ENCODE results near the gene PAX7. TPM values are rescaled to one million over a fixed set of nuclear protein-coding genes. Genes with fewer than 3 reads are reported as not detected.

Gene PAX7
- total and polyA plus RNA-seq, 2 of the 4 experiments (the other 2 are of a cell fraction), result not detected

GRCh38 chr1:18632218-18632588 lies 1.6 kb downstream of the PAX7 start:
- H3K4ac ChIP-seq (ENCODE audit: low read depth, low read length), result no peak overlapping the region
- H3K18ac ChIP-seq (ENCODE audit: low read depth, low read length), result no peak overlapping the region
- ChIA-PET POLR2A (ENCODE audit: unreplicated experiment) (no interaction called here), CTCF (no interaction called here)
- no peak for TF ChIP-seq MXI1 (IDR thresholded peaks at IDR 0.05; ENCODE audit: borderline replicate concordance, low read depth, low read length)
- H2AFZ ChIP-seq (replicated peaks; ENCODE audit: low read length, poor library complexity), result no peak overlapping the region
- H2AK9ac ChIP-seq (replicated peaks; ENCODE audit: low read depth, low read length, poor library complexity), result no peak overlapping the region
- H3K79me1 ChIP-seq (ENCODE audit: low read depth in 1 of 2, low read length in 2 of 2), result no peaks in the 10 kb centered on the region
- no peak overlapping the region for H3K9ac ChIP-seq (ENCODE audit: low read depth, low read length)
- intact Hi-C loops (cut with micrococcal nuclease) (no loop called here), in situ Hi-C loops (cut with MboI; ENCODE audit: low sequenced_read_pairs) (no loop called here), dilution Hi-C loops (cut with HindIII; ENCODE audit: low sequenced_read_pairs, unreplicated experiment) (no loop called here)
- DNase-seq, result no peak
- H3K56ac ChIP-seq (ENCODE audit: extremely low read depth, insufficient read depth, low read length), result no peak overlapping the region
- H3K14ac ChIP-seq (replicated peaks; ENCODE audit: low read depth, low read length), result no peak overlapping the region
- H4K91ac ChIP-seq (ENCODE audit: insufficient read depth, low read depth, low read length), result no peak overlapping the region
- no peak for ATAC-seq (ENCODE audit: low read depth)
- H4K20me1 ChIP-seq (ENCODE audit: insufficient read depth, low read length), result no peaks in the 10 kb centered on the region
- no peaks in the 10 kb centered on the region for H3K9me1 ChIP-seq (ENCODE audit: insufficient read depth, low read length)
- H3K4me3 ChIP-seq (ENCODE audit: insufficient read depth, low read depth, low read length), result no peak overlapping the region
- no peak overlapping the region for H2BK15ac ChIP-seq (ENCODE audit: low read depth, low read length)
- no peak overlapping the region for H3K23ac ChIP-seq (ENCODE audit: low read depth, low read length)
- no peak overlapping the region for H3K27ac ChIP-seq (ENCODE audit: insufficient read depth, low read length)
- H3K9me3 ChIP-seq (ENCODE audit: control insufficient read depth, insufficient read depth, low read length), result no peaks in the 10 kb centered on the region
- no peaks in the 10 kb centered on the region for H3K36me3 ChIP-seq (ENCODE audit: control insufficient read depth, insufficient read depth, low read length)
- no peak overlapping the region for H2BK20ac ChIP-seq (ENCODE audit: low read depth, low read length)
- H2AK5ac ChIP-seq (ENCODE audit: low read depth, low read length), result no peak overlapping the region
- no peak overlapping the region for H4K5ac ChIP-seq (ENCODE audit: low read depth, low read length)
- no peak overlapping the region for H2BK5ac ChIP-seq (ENCODE audit: low read depth, low read length, poor library complexity, severe bottlenecking)
- BruUV-seq (replicated peaks), result no TSS peak
- H3K4me2 ChIP-seq (ENCODE audit: low read depth, low read length), result no peak overlapping the region
- no peak overlapping the region for H2BK120ac ChIP-seq (ENCODE audit: low read depth, low read length)
- peaks cover 82% of the 10 kb centered on the region for H3K27me3 ChIP-seq (ENCODE audit: control insufficient read depth, insufficient read depth, low read length)
- no peaks in the 10 kb centered on the region for H3K4me1 ChIP-seq (ENCODE audit: control insufficient read depth, insufficient read depth, low read length)
- no peak overlapping the region for H4K8ac ChIP-seq (ENCODE audit: low read depth in 2 of 2, low read length in 2 of 2)
- WGBS, 2 experiments (ENCODE audit: extremely low coverage in 2 of 2, insufficient read length in 1 of 2), result 0% methylated on average over 7 of the region's 23 CpGs; no CpG with 5 or more reads in 1 of the 2 experiments

Data from IMR-90 (cell line).